Endothelial cell of umbilical vein (primary cell): ENCODE measurements around the gene REM2. TPM values are rescaled to one million over a fixed set of nuclear protein-coding genes. Genes with fewer than 3 reads are reported as not detected.

ENCODE experiments used
- BruUV-seq: library from RNA; stranded (reverse); fragments of 400-500 nt; replicated peaks from 2 replicates; lab custom pipeline; 2021; lab: Mats Ljungman, UMichigan
- CTCF ChIA-PET: fragments of 300-600, 350-600 bp; sonication (Branson Sonifier 250); formaldehyde crosslinking; loops from one replicate; lab custom pipeline; 2021; ENCODE audit warnings: antibody characterized with exemption, inconsistent platforms; lab: Charles Lee
- POLR2A ChIA-PET: fragments of 300-600, 350-600 bp; sonication (Branson Sonifier 250); formaldehyde crosslinking; loops from one replicate; lab custom pipeline; 2021; ENCODE audit warnings: antibody characterized with exemption, inconsistent platforms; lab: Charles Lee
- DNase-seq: peaks from one replicate; pipeline ENCODE4 v3.0.0-alpha.2; 2011; ENCODE audit warnings: low read depth, low spot score
- FAIRE-seq: peaks from 2 replicates; lab custom pipeline; 2011; peaks lifted over from hg19 to GRCh38; lab: Jason Lieb, UNC
- H2AFZ ChIP-seq: 2 replicates; pipeline ENCODE4 v1.6.0; 2012; ENCODE audit warnings: low read depth, low read length, control low read depth, inconsistent platforms
- H3K27ac ChIP-seq: 2 replicates; pipeline ENCODE4 v1.5.1; 2011; ENCODE audit warnings: low read depth, mild to moderate bottlenecking, control low read depth, low read length, moderate library complexity; ENCODE audit not compliant: insufficient read depth
- H3K27me3 ChIP-seq, 2 experiments: 2 replicates each; pipeline versions ENCODE4 v1.6.0 to v1.6.1; 2011; ENCODE audit warnings: low read length in 2 of 2, mixed read lengths in 1 of 2; ENCODE audit not compliant: control insufficient read depth in 2 of 2, insufficient read depth in 2 of 2
- H3K36me3 ChIP-seq, 2 experiments: 2 replicates in 1 of 2; 3 replicates in 1 of 2; pipeline ENCODE4 v1.5.1; 2011; ENCODE audit warnings: low read length in 2 of 2, mild to moderate bottlenecking in 1 of 2, moderate library complexity in 1 of 2; ENCODE audit not compliant: control insufficient read depth in 2 of 2, insufficient read depth in 2 of 2; ENCODE audit errors: extremely low read depth in 1 of 2
- H3K4me1 ChIP-seq: 3 replicates; pipeline ENCODE4 v1.5.1; 2011; ENCODE audit warnings: mild to moderate bottlenecking, low read length; ENCODE audit not compliant: control insufficient read depth, insufficient read depth; ENCODE audit errors: extremely low read depth
- H3K4me2 ChIP-seq: 2 replicates; pipeline ENCODE4 v1.6.1; 2011; ENCODE audit warnings: low read length, control low read depth, mixed read lengths; ENCODE audit not compliant: insufficient read depth
- H3K4me3 ChIP-seq, 3 experiments: fragments of 200-600 bp in 1 of 3; sonication (generic), shearing (Covaris generic) in 1 of 3; replicated peaks in 1 of 3; 2 replicates each; pipeline ENCODE4 v1.5.1; 2011 to 2016; ENCODE audit warnings: control low read depth in 3 of 3, low read length in 3 of 3, mild to moderate bottlenecking in 2 of 3, inconsistent platforms in 1 of 3, low read depth in 1 of 3, moderate library complexity in 1 of 3; ENCODE audit not compliant: insufficient read depth in 1 of 3
- H3K79me2 ChIP-seq: 2 replicates; pipeline ENCODE4 v1.6.0; 2012; ENCODE audit warnings: low read length, inconsistent platforms; ENCODE audit not compliant: control insufficient read depth, insufficient read depth
- H3K9ac ChIP-seq: replicated peaks from 2 replicates; pipeline ENCODE3; 2011; ENCODE audit warnings: low read length, control low read depth; ENCODE audit not compliant: insufficient read depth; ENCODE audit errors: extremely low read depth
- H3K9me1 ChIP-seq: replicated peaks from 3 replicates; pipeline ENCODE4 v1.6.0; 2011; ENCODE audit warnings: mild to moderate bottlenecking, low read length; ENCODE audit not compliant: control insufficient read depth, insufficient read depth; ENCODE audit errors: extremely low read depth
- H3K9me3 ChIP-seq: replicated peaks from 2 replicates; pipeline ENCODE4 v1.5.1; 2012; ENCODE audit warnings: low read length, inconsistent platforms; ENCODE audit not compliant: control insufficient read depth, insufficient read depth
- H4K20me1 ChIP-seq: replicated peaks from 2 replicates; pipeline ENCODE3; 2011; ENCODE audit warnings: mild to moderate bottlenecking, low read length; ENCODE audit not compliant: control insufficient read depth, insufficient read depth; ENCODE audit errors: extremely low read depth
- CTCF ChIP-seq, 2 donors: IDR thresholded peaks; 1 replicate in 1 of 2; 2 replicates in 1 of 2; pipeline ENCODE4 v1.5.1; 2011; ENCODE audit warnings: low read length in 2 of 2, mild to moderate bottlenecking in 2 of 2, moderate library complexity in 2 of 2, control low read depth in 1 of 2, inconsistent platforms in 1 of 2, low read depth in 1 of 2; ENCODE audit not compliant: insufficient read depth in 1 of 2; ENCODE audit errors: extremely low read depth in 1 of 2
- EZH2 ChIP-seq: IDR thresholded peaks from 2 replicates; pipeline ENCODE4 v1.6.1; 2012; ENCODE audit warnings: borderline replicate concordance, low read depth, mild to moderate bottlenecking, moderate library complexity, low read length, inconsistent platforms; ENCODE audit not compliant: severe bottlenecking
- FOS ChIP-seq: IDR thresholded peaks from 2 replicates; pipeline ENCODE4 v1.6.1; 2011; ENCODE audit warnings: mild to moderate bottlenecking, low read length, moderate library complexity, borderline replicate concordance; ENCODE audit not compliant: insufficient read depth
- GATA2 ChIP-seq: IDR thresholded peaks from 2 replicates; pipeline ENCODE4 v1.7.0; 2011; ENCODE audit warnings: low read depth, mild to moderate bottlenecking, moderate library complexity, mixed read lengths, low read length; ENCODE audit not compliant: insufficient read length, insufficient read depth
- JUN ChIP-seq: IDR thresholded peaks from 2 replicates; pipeline ENCODE4 v1.6.1; 2011; ENCODE audit warnings: borderline replicate concordance, low read depth; ENCODE audit not compliant: insufficient read length, insufficient read depth
- MAX ChIP-seq: IDR thresholded peaks from 2 replicates; pipeline ENCODE4 v1.6.1; 2011; ENCODE audit not compliant: insufficient read depth, insufficient read length
- MYC ChIP-seq: IDR thresholded peaks from one replicate; pipeline ENCODE4 v1.6.1; 2011; ENCODE audit warnings: mild to moderate bottlenecking, low read depth, low read length
- POLR2A ChIP-seq: IDR thresholded peaks from 2 replicates; pipeline ENCODE4 v1.6.1; 2012; ENCODE audit warnings: low read depth, mild to moderate bottlenecking, control low read depth, low read length
- POLR2AphosphoS5 ChIP-seq: IDR thresholded peaks from 2 replicates; pipeline ENCODE4 v1.6.1; 2012; ENCODE audit warnings: low read depth, mild to moderate bottlenecking, control low read depth, low read length, moderate library complexity; ENCODE audit not compliant: insufficient read depth
- dilution Hi-C: fragments of 300-500 bp; cut with MboI; formaldehyde crosslinking; loops from one replicate; pipeline ENCODE4 v1.15.0; 2019; ENCODE audit warnings: low sequenced_read_pairs; ENCODE audit not compliant: extremely low pct_ligation_motif_present
- intact Hi-C: fragments of 100-400 bp; cut with micrococcal nuclease; formaldehyde crosslinking; loops from one replicate; pipeline ENCODE4 v1.10.0; 2022
- polyA plus RNA-seq, 4 experiments: library from polyadenylated mRNA; depleted of rRNA in 3 of 4; stranded (reverse) in 3 of 4; unstranded in 1 of 4; fragments of >200 nt; gene quantifications; 2 replicates each; pipeline versions ENCODE4 v1.2.1 to v1.2.3, GENCODE V29; 2011 to 2012; ENCODE audit warnings: missing spikeins in 1 of 4
- total RNA-seq: library from RNA; stranded (reverse); gene quantifications from 2 replicates; pipeline ENCODE4 v1.2.3, GENCODE V29; 2021

Gene REM2
- total and polyA plus RNA-seq, 2 donors (not counting 3 experiments of a cell fraction or from before 2014, with no cell fraction given) = 0.33 TPM; not detected in 1

DNA sequence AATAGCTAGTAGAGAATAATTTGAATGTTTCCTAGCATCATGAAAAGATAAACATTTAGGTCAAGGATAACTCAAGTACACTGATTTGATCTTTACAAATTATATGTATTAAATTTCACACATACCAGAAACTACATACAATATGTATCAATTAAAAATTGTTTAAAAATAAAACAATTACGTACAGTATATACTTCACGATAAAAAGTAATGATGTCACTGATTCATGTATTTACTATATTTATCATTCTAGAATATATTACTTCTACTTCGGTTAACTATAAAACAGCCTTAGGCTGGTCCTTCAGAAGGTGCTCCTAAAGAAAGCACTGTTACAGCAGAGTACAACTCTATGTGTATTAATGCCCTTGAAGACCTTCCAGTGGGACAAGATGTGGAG, 24.4 kb downstream of the REM2 start:
- Histone ChIP-seq H3K9ac (no peak overlapping the region), H3K4me2 (no peak overlapping the region), H3K79me2 (peaks cover 16% of the 10 kb centered on the region), H2AFZ (no peak overlapping the region), H4K20me1 (no peaks in the 10 kb centered on the region), H3K36me3 (peaks cover 31 to 35% of the 10 kb centered on the region in 2 experiments), H3K4me1 (no peaks in the 10 kb centered on the region), H3K27ac (no peak overlapping the region), H3K9me1 (no peaks in the 10 kb centered on the region), H3K4me3 (no peak overlapping the region), H3K9me3 (no peaks in the 10 kb centered on the region), H3K27me3 (no peaks in the 10 kb centered on the region)
- ChIA-PET CTCF (no interaction called here), POLR2A (no interaction called here)
- no peak for DNase-seq
- FAIRE-seq = no peak
- intact Hi-C loops = no loop called here
- BruUV-seq = no TSS peak
- dilution Hi-C loops = no loop called here
- TF ChIP-seq MYC (no peak), FOS (no peak), POLR2AphosphoS5 (no peak), CTCF (IDR thresholded peaks at IDR 0.05; ENCODE audit: extremely low read depth in 1 of 2, insufficient read depth in 1 of 2, low read depth in 1 of 2, low read length in 2 of 2) (no peak), POLR2A (no peak)

GRCh38 chr14:22908601-22909000, 25.6 kb downstream of the REM2 start:
- no peak overlapping the region for H3K9ac ChIP-seq
- H2AFZ ChIP-seq = no peak overlapping the region
- BruUV-seq = no TSS peak
- H3K27me3 ChIP-seq = no peaks in the 10 kb centered on the region
- no peaks in the 10 kb centered on the region for H4K20me1 ChIP-seq
- H3K4me3 ChIP-seq = no peak overlapping the region
- FAIRE-seq (no peak), DNase-seq (no peak)
- H3K4me1 ChIP-seq = no peaks in the 10 kb centered on the region
- H3K27ac ChIP-seq = no peak overlapping the region
- ChIA-PET CTCF (no interaction called here), POLR2A (no interaction called here)
- intact Hi-C loops (no loop called here), dilution Hi-C loops (no loop called here)
- peaks cover 18% of the 10 kb centered on the region for H3K79me2 ChIP-seq
- no peaks in the 10 kb centered on the region for H3K9me3 ChIP-seq
- TF ChIP-seq CTCF (IDR thresholded peaks at IDR 0.05; ENCODE audit: extremely low read depth in 1 of 2, insufficient read depth in 1 of 2, low read depth in 1 of 2, low read length in 2 of 2) (no peak), POLR2A (no peak), MAX (no peak), MYC (no peak), JUN (no peak), FOS (no peak), GATA2 (no peak), POLR2AphosphoS5 (no peak), EZH2 (no peak)
- no peaks in the 10 kb centered on the region for H3K9me1 ChIP-seq
- H3K36me3 ChIP-seq = peaks cover 24 to 28% of the 10 kb centered on the region in 2 experiments
- H3K4me2 ChIP-seq = no peak overlapping the region
